ENCODE measurements around the gene YPEL2.
A peak's percentile ranks its signal among the peaks of the same experiment; 100 is the strongest.

The YPEL2 gene

DNA sequence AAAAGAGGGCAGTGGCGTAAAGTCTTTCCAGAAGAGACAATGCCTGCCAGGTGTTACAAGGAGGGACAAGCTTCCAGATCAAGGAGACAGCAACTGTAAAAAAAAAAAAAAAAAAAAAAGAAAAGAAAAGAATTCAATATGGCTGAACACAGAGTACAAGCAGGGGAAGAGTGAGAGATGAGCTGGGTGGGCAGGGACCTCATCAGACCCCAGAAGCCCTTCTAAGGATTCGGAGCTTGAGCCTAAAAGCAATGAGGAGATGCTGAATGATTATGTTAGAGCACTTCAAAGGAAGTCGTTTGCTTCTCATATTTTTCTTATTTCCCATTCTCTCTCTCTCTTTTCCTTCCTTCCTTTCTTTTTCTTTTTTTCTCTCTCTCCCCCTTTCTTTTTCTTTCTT, 103.0 kb downstream of the YPEL2 start:
- H3K4ac ChIP-seq (ENCODE audit: low read depth in 1 of 2, low read length in 2 of 2) = peak overlapping the region in 1 of 2 experiments; percentile 41
- no peak overlapping the region for H3K23ac ChIP-seq (ENCODE audit: low read length in 2 of 2)
- H3K4me1 ChIP-seq (ENCODE audit: control insufficient read depth, insufficient read depth, low read depth, low read length) = peaks cover 10% of the 10 kb centered on the region
- H3K9me3 ChIP-seq (ENCODE audit: control insufficient read depth, low read length) = no peaks in the 10 kb centered on the region
- H2AK5ac ChIP-seq (ENCODE audit: low read length, severe bottlenecking) = peak overlapping the region; percentile 13
- no peak overlapping the region for H3K9ac ChIP-seq (ENCODE audit: low read length)
- H3K36me3 ChIP-seq (ENCODE audit: control insufficient read depth in 1 of 2, insufficient read depth in 2 of 2, low read depth in 1 of 2, low read length in 2 of 2) = no peaks in the 10 kb centered on the region
- H3K27me3 ChIP-seq (ENCODE audit: control insufficient read depth in 1 of 2, insufficient read depth in 1 of 2, low read length in 2 of 2) = no peaks in the 10 kb centered on the region
- H3K18ac ChIP-seq (ENCODE audit: low read depth in 1 of 2, low read length in 2 of 2) = peak overlapping the region in 1 of 2 experiments; percentile 11
- no peaks in the 10 kb centered on the region for H3K79me1 ChIP-seq (replicated peaks; ENCODE audit: low read length, poor library complexity, severe bottlenecking)
- H3K4me2 ChIP-seq (ENCODE audit: low read length, poor library complexity, severe bottlenecking) = no peak overlapping the region
- DNase-seq = no peak
- H3K4me3 ChIP-seq (ENCODE audit: insufficient read depth in 1 of 2, low read depth in 1 of 2, low read length in 2 of 2) = no peak overlapping the region
- H2BK5ac ChIP-seq (ENCODE audit: low read depth, low read length, poor library complexity, severe bottlenecking) = no peak overlapping the region
- H2BK12ac ChIP-seq (ENCODE audit: low read length in 2 of 2) = no peak overlapping the region
- no peak overlapping the region for H2BK120ac ChIP-seq (ENCODE audit: low read depth, low read length)
- no peak overlapping the region for H3K14ac ChIP-seq (ENCODE audit: low read length in 2 of 2)
- no peak overlapping the region for H4K91ac ChIP-seq (ENCODE audit: low read length)
- WGBS = 93% methylated on average over 2 of the region's 3 CpGs
- no peak overlapping the region for H2BK15ac ChIP-seq (ENCODE audit: low read depth, poor library complexity, severe bottlenecking)
- no peak overlapping the region for H3K27ac ChIP-seq (ENCODE audit: low read length, poor library complexity, severe bottlenecking)
- H4K8ac ChIP-seq (ENCODE audit: low read length) = no peak overlapping the region
- H2AFZ ChIP-seq (ENCODE audit: low read depth, low read length) = no peak overlapping the region

DNA sequence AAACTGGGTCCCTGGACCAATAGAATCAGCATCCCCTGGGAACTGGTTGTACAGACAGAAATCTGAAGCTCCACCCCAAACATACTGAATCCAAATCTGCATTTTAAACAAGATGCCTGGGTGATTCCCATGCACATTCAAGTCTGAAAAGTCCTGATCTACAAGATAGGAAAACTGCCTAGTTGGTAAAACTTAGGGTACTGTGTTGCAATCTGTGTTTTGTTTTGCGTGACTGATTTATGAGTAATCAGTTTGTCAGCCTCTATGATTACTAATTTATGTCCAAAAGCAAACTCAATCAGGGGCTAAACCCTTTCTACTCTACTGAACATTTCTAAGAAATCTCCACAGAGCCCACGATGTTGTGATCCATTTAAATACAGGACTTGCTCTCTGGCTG, 103.8 kb downstream of the YPEL2 start:
- no peak overlapping the region for H3K4me2 ChIP-seq (ENCODE audit: low read length, poor library complexity, severe bottlenecking)
- H4K91ac ChIP-seq (ENCODE audit: low read length) = no peak overlapping the region
- H3K27me3 ChIP-seq (ENCODE audit: control insufficient read depth in 1 of 2, insufficient read depth in 1 of 2, low read length in 2 of 2) = no peaks in the 10 kb centered on the region
- peak overlapping the region; percentile 55 for H3K9ac ChIP-seq (ENCODE audit: low read length)
- H3K23ac ChIP-seq (ENCODE audit: low read length in 2 of 2) = no peak overlapping the region
- no peak overlapping the region for H3K18ac ChIP-seq (ENCODE audit: low read depth in 1 of 2, low read length in 2 of 2)
- no CpG with 5 or more reads among the region's 2 CpGs for WGBS
- no peak overlapping the region for H2BK120ac ChIP-seq (ENCODE audit: low read depth, low read length)
- H3K4me1 ChIP-seq (ENCODE audit: control insufficient read depth, insufficient read depth, low read depth, low read length) = peaks cover 10% of the 10 kb centered on the region
- DNase-seq = peak; percentile 74
- H2BK5ac ChIP-seq (ENCODE audit: low read depth, low read length, poor library complexity, severe bottlenecking) = no peak overlapping the region
- H2BK15ac ChIP-seq (ENCODE audit: low read depth, poor library complexity, severe bottlenecking) = no peak overlapping the region
- H3K9me3 ChIP-seq (ENCODE audit: control insufficient read depth, low read length) = no peaks in the 10 kb centered on the region
- H3K36me3 ChIP-seq (ENCODE audit: control insufficient read depth in 1 of 2, insufficient read depth in 2 of 2, low read depth in 1 of 2, low read length in 2 of 2) = no peaks in the 10 kb centered on the region
- H3K27ac ChIP-seq (ENCODE audit: low read length, poor library complexity, severe bottlenecking) = no peak overlapping the region
- H3K4me3 ChIP-seq (ENCODE audit: insufficient read depth in 1 of 2, low read depth in 1 of 2, low read length in 2 of 2) = peak overlapping the region in 1 of 2 experiments; percentile 41
- H2BK12ac ChIP-seq (ENCODE audit: low read length in 2 of 2) = no peak overlapping the region
- H3K4ac ChIP-seq (ENCODE audit: low read depth in 1 of 2, low read length in 2 of 2) = no peak overlapping the region
- no peak overlapping the region for H4K8ac ChIP-seq (ENCODE audit: low read length)
- no peak overlapping the region for H2AK5ac ChIP-seq (ENCODE audit: low read length, severe bottlenecking)
- H3K14ac ChIP-seq (ENCODE audit: low read length in 2 of 2) = no peak overlapping the region
- no peaks in the 10 kb centered on the region for H3K79me1 ChIP-seq (replicated peaks; ENCODE audit: low read length, poor library complexity, severe bottlenecking)
- H2AFZ ChIP-seq (ENCODE audit: low read depth, low read length) = no peak overlapping the region

DNA sequence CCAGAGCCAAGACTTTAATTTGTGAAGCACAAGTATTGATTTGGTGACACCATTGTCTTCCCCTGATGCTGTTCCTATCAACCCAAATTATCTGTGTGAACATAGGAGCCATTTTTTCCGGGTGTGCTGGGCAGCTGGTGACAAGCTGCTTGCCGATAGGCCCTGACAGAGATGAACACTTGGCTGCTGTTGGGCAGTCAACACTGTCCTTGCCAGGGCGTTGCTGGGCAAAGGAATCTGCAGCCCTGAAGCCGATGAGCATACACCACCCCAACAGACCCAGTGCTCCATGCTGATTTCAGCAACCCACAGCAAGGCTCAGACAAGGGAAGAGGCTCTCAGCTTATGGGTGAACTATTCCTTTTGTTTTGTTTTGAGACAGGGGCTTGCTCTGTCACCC, 105.4 kb downstream of the YPEL2 start:
- no peak overlapping the region for H3K27ac ChIP-seq (ENCODE audit: low read length, poor library complexity, severe bottlenecking)
- H3K4me1 ChIP-seq (ENCODE audit: control insufficient read depth, insufficient read depth, low read depth, low read length) = peaks cover 10% of the 10 kb centered on the region
- H2AFZ ChIP-seq (ENCODE audit: low read depth, low read length) = no peak overlapping the region
- H3K4me3 ChIP-seq (ENCODE audit: insufficient read depth in 1 of 2, low read depth in 1 of 2, low read length in 2 of 2) = no peak overlapping the region
- no peaks in the 10 kb centered on the region for H3K9me3 ChIP-seq (ENCODE audit: control insufficient read depth, low read length)
- no peak overlapping the region for H3K9ac ChIP-seq (ENCODE audit: low read length)
- H4K8ac ChIP-seq (ENCODE audit: low read length) = no peak overlapping the region
- H3K4me2 ChIP-seq (ENCODE audit: low read length, poor library complexity, severe bottlenecking) = no peak overlapping the region
- H2BK15ac ChIP-seq (ENCODE audit: low read depth, poor library complexity, severe bottlenecking) = no peak overlapping the region
- H3K36me3 ChIP-seq (ENCODE audit: control insufficient read depth in 1 of 2, insufficient read depth in 2 of 2, low read depth in 1 of 2, low read length in 2 of 2) = no peaks in the 10 kb centered on the region
- no peak overlapping the region for H3K14ac ChIP-seq (ENCODE audit: low read length in 2 of 2)
- no peak overlapping the region for H2BK5ac ChIP-seq (ENCODE audit: low read depth, low read length, poor library complexity, severe bottlenecking)
- peak overlapping the region; percentile 76 for H2AK5ac ChIP-seq (ENCODE audit: low read length, severe bottlenecking)
- H3K23ac ChIP-seq (ENCODE audit: low read length in 2 of 2) = no peak overlapping the region
- peak overlapping the region in 1 of 2 experiments; percentile 21 for H2BK12ac ChIP-seq (ENCODE audit: low read length in 2 of 2)
- H2BK120ac ChIP-seq (ENCODE audit: low read depth, low read length) = no peak overlapping the region
- peak overlapping the region in 1 of 2 experiments; percentile 28 for H3K18ac ChIP-seq (ENCODE audit: low read depth in 1 of 2, low read length in 2 of 2)
- no peaks in the 10 kb centered on the region for H3K27me3 ChIP-seq (ENCODE audit: control insufficient read depth in 1 of 2, insufficient read depth in 1 of 2, low read length in 2 of 2)
- no peaks in the 10 kb centered on the region for H3K79me1 ChIP-seq (replicated peaks; ENCODE audit: low read length, poor library complexity, severe bottlenecking)
- H3K4ac ChIP-seq (ENCODE audit: low read depth in 1 of 2, low read length in 2 of 2) = no peak overlapping the region
- no peak for DNase-seq
- WGBS = 91% methylated on average over 4 of the region's 4 CpGs
- no peak overlapping the region for H4K91ac ChIP-seq (ENCODE audit: low read length)

DNA sequence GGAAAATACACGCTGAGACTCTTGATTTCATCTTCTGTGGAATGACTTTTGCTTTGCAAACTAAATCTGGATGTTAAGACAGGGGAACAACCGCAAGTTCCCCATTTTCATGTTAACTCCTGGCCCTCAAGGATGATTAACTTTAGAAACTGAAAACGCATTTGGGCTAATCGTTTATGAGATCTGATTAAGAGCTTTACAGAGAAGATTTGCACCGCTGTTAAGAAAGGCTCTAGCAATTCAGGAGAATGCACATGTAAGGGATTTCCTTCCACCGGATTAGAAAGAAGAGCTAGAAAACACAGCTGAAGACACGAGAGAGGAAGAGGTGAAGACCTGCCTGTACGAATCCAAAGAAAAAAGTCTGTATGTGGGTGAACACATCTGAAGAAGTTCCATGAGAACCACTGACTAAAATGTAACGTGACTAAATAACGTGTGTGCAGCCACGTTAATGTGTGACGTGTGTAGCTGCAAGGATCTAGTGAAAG, 106.4 kb downstream of the YPEL2 start:
- no peak overlapping the region for H2BK5ac ChIP-seq (ENCODE audit: low read depth, low read length, poor library complexity, severe bottlenecking)
- no peak overlapping the region for H3K4me2 ChIP-seq (ENCODE audit: low read length, poor library complexity, severe bottlenecking)
- H3K14ac ChIP-seq (ENCODE audit: low read length in 2 of 2) = no peak overlapping the region
- no peak overlapping the region for H2AFZ ChIP-seq (ENCODE audit: low read depth, low read length)
- no peak overlapping the region for H4K91ac ChIP-seq (ENCODE audit: low read length)
- no peak overlapping the region for H2BK120ac ChIP-seq (ENCODE audit: low read depth, low read length)
- no peak overlapping the region for H2BK12ac ChIP-seq (ENCODE audit: low read length in 2 of 2)
- H3K18ac ChIP-seq (ENCODE audit: low read depth in 1 of 2, low read length in 2 of 2) = no peak overlapping the region
- H3K4me1 ChIP-seq (ENCODE audit: control insufficient read depth, insufficient read depth, low read depth, low read length) = peaks cover 10% of the 10 kb centered on the region
- H4K8ac ChIP-seq (ENCODE audit: low read length) = no peak overlapping the region
- H3K4ac ChIP-seq (ENCODE audit: low read depth in 1 of 2, low read length in 2 of 2) = no peak overlapping the region
- no peak overlapping the region for H2BK15ac ChIP-seq (ENCODE audit: low read depth, poor library complexity, severe bottlenecking)
- no peaks in the 10 kb centered on the region for H3K27me3 ChIP-seq (ENCODE audit: control insufficient read depth in 1 of 2, insufficient read depth in 1 of 2, low read length in 2 of 2)
- WGBS = 85% methylated on average over 11 of the region's 12 CpGs
- no peak overlapping the region for H3K23ac ChIP-seq (ENCODE audit: low read length in 2 of 2)
- no peak for DNase-seq
- peak overlapping the region; percentile 20 for H2AK5ac ChIP-seq (ENCODE audit: low read length, severe bottlenecking)
- no peaks in the 10 kb centered on the region for H3K36me3 ChIP-seq (ENCODE audit: control insufficient read depth in 1 of 2, insufficient read depth in 2 of 2, low read depth in 1 of 2, low read length in 2 of 2)
- no peak overlapping the region for H3K27ac ChIP-seq (ENCODE audit: low read length, poor library complexity, severe bottlenecking)
- H3K9ac ChIP-seq (ENCODE audit: low read length) = no peak overlapping the region
- H3K79me1 ChIP-seq (replicated peaks; ENCODE audit: low read length, poor library complexity, severe bottlenecking) = no peaks in the 10 kb centered on the region
- no peaks in the 10 kb centered on the region for H3K9me3 ChIP-seq (ENCODE audit: control insufficient read depth, low read length)
- H3K4me3 ChIP-seq (ENCODE audit: insufficient read depth in 1 of 2, low read depth in 1 of 2, low read length in 2 of 2) = no peak overlapping the region

All from mesenchymal stem cell (in vitro differentiated cells and primary cell).